GM21723 (cell line): ENCODE measurements around the gene ACOT9.
A peak's percentile ranks its signal among the peaks of the same experiment; 100 is the strongest.
"Not testable (repeated sequence)": the region's sequence is repeated elsewhere in the genome, so short reads cannot be mapped to it uniquely, and the experiment has no call there.

Source experiments
- ATAC-seq: cut with Tn5 transposase; IDR thresholded peaks from one replicate; pipeline ENCODE4 v1.9.1; 2021; ENCODE audit warnings: mild to moderate bottlenecking, moderate library complexity; ENCODE audit not compliant: unreplicated experiment

The ACOT9 gene

DNA sequence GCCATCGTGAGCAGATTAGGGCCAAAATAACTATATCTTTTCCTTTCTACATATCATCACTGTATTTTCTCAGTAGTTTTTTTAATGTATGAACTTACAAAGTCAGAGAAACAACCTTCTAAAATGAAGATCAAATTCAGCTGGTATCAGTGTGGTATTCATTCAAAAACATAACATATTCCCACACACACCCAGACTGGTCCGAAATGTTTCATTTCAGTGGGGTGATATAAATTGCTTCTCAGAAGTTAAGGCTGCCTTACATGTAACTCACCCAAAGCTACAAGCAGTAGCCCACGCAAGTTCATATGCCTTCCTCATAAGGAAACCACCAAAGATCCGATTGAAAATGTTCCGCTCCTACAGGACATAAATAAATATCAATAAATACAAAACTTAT, 37.8 kb downstream of the ACOT9 start:
- no peak for ATAC-seq

DNA sequence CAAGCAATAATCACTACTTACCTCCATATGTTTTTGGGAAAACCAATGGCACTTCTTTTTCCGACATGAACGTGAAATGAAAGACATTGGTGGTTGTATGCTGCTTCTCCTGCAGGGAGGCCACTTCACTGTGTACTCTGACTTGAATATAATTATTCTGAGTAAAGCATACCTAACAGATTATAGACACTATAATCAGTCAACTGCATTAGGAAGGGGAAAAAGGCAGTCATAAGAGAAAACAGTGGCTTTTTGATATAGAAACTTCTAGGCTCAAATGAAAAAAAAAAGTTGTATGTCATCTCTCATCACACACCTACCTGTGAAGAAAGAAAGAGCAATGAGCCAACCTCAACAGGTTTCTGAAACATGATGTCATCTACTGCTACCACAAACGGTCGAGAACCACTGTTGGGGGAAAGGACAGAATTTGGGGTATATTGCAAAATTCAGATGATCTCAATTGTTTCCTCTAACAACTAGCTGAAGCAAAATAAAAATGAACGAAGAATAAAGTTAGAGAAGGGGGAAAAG, 38.3 kb downstream of the ACOT9 start:
- no peak for ATAC-seq

DNA sequence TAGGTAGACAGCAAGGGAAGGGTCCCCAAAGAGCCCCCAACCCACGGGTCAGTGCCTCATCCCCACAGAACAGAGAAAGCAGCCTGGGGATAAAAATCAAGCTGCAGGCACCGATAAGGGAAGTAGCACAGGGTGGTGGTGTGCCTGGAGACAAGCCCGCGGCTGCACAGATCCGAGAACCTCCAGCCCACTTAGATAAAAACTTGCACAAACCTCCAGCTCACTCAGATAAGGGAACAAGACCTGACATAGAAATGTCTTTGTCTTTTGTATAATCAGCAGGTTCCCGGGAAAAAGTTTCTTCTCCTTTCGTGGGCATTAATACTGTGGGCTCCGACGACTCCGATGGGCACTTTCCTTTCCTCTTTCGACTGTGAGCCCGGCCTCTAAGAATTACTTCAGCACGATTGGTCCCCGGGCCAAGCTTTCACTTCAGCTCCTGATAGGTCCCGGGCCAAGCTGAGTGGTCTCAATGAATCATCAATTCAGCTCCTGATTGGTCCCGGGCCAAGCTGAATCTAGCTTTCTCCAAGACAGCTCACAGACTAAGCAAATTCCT, 43.4 kb downstream of the ACOT9 start:
- no peak for ATAC-seq

DNA sequence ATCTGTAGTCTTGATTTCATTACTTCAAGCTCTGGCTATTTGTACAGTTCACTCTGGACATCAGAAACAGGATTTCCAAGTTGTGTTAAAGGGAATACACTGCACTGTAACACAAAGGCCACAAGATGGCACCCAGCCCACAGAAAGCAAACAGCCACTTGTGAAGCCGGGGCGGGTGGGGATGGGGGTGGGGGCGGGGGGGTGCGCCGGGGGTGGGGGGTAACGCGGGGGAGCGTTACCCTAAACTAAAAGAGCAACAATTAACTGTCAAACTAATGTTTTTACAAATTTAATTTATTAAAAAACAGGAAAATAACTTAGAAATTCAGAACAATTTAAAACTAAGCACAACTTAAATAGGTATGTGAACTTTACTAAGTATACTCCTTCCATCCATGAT, 48.5 kb downstream of the ACOT9 start:
- ATAC-seq: peak; percentile 85

DNA sequence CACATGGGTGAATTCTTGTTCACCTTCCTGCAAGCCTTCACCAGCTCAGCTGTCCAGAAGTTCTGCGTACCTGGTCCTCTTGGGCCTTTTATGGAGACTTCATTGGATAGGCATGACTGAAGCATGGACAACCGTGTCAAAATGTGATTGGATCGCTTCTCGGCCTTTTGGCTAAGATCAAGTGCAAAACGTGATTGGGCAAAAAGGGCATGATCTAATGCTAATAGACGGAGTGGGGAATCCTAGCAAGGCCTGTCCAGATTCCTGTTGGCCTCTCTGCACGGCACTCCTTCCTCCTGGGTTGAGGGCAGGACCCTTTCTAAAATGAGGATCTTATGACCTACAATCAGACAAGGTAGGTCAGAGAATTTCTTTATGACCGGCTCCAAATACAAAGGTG, 50.9 kb downstream of the ACOT9 start:
- no peak for ATAC-seq

DNA sequence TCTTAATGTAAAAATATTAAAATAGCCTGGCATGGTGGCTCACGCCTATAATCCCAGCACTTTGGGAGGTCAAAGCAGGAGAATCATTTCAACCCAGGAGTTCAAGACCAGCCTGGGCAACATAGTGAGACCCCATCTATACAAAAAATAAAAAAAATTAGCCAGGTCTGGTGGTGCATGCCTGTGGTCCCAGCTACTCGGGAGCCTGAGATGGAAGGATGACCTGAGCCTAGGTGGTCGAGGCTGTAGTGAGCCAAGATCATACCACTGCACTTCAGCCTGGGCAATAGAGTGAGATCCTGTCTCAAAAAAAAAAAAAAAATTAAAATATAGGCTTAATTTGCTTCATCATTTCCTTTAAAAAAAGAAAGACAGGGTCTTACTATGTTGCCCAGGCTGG, 66.6 kb downstream of the ACOT9 start:
- ATAC-seq: not testable (repeated sequence)

DNA sequence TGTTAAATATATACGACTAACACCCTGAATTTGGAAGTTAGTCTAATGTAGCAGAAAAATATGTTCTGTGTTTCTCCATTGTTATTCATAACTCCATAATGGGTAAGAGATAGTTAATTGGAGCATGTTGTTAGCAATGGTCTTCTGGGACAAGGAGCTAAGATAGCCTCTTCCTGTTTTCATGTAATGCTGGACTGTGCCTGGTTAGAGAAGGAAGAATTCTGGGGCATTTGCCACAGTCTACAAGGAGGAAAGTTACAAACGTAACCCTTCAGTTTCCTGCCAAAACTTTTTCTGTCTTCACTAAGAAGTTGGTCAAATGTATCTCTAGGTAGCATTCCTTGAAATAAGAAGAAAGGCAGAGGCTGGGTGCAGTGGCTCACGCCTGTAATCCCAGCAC, 70.0 kb downstream of the ACOT9 start:
- ATAC-seq: no peak

DNA sequence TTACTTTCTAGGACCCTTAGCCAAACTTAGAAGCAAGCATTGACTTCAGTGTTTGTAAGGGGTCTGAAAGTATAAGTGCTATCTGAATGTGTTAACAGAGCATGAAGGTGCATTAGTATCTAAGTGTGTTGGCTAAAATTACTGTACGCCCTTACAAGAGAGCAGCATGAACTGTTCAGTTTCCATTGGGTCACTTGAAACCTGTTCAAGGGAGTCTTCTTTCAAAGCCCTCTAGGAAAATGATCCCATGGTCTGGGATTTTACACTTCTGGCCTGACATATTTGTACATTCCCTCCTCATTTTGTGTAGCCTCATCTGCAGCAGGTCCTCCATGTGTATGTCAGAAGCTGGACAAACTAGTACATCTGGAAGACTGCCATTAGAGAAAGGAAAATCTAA, 72.5 kb downstream of the ACOT9 start:
- ATAC-seq: no peak

DNA sequence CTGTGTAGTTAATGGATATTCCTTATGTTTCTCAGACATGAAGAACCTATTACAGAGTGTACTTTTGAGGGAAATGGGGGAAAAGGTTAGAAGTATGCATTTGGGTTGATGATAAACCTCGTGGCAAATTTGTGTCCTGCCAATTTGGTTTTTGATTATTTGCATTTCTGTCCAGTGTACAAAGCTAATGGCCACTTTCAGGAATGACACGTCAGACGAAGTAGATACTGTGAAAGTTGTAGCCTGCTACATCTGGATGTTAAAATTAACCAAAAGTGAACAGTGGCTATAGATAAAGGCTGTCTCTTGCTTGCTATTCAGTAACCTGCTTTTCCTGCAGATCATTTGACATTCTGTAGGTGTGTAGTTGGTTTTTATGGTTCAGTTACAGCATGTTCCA, 74.7 kb downstream of the ACOT9 start:
- no peak for ATAC-seq

DNA sequence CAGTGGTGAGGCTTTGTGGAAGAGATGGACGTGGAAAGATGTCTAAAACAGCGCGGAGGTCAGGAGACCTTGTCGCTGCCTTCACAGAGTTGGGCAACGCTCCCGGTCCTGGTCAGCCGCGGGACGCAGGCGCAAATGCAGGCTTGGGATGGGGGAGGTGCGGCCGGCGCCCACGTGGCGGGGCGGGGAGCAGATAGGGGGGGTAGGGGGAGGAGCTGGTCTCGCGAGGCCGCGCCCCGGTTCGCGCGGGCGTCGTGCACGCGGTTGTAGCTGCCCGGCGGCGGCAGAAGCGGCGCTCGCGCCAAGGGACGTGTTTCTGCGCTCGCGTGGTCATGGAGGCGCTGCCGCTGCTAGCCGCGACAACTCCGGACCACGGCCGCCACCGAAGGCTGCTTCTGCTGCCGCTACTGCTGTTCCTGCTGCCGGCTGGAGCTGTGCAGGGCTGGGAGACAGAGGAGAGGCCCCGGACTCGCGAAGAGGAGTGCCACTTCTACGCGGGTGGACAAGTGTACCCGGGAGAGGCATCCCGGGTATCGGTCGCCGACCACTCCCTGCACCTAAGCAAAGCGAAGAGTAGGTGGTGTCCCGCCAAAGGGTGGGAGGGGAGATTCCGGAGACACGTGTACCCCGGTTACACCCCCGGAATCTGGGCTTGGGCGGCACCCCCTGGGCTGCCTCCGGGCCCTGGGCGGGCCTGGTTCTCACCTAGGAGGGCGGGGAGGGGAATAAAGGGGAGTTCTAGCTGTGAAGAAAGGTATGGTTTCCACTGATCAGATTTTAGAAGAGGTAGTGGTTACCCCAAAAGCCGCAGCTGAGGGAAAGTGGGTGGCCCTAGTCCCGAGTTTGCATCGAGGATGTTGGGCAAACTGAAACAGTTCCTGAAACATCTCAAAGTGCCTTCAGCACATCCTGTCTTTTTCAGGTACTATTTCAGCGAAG, 75.6 kb downstream of the ACOT9 start, which contains the start of gene PRDX4:
Gene PRDX4, plus strand, starts transcription at position 255 of the 939 bp plus-strand sequence. Its CDS starts 78 bp downstream, at position 333.
- ATAC-seq: peak; percentile 66

DNA sequence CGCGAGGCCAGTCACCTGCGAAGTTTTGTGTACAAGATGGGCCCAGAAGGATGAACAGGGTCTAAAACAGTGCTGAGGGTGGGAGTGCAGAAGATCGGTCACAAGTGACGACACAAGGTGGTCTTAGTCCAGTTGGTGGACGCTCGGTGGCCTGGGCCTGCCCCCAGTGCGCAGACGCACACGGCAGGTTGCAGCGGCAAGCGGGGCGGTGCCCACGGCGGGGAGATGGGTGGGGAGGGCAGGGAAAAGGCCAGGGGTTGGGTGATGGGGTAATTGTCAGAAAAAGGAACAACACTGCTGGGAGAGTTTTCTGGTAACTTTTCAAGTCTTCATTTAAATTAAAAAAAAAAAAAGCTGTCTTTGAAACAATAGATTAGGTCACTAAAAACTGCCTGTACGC, 76.8 kb downstream of the ACOT9 start:
- no peak for ATAC-seq

DNA sequence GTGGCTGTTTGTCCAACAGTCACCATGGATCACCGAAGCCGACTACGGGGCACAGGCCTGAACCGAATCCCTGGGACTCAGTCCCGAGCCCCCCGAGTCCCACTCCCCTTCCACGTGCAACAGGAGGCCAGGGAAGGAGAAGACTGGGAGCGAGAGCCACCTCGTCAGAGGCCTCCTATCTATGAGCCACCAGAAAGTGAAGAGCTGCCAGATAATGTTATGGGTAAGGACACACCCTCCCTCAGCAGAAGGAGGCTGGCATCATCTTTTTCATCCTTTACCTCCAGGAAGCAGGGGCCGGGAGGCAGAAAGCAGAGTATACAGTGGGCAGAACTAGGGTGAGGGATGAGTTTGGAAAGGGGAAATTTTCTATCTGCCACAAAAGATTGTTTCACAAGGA, 78.6 kb downstream of the ACOT9 start:
- no peak for ATAC-seq

DNA sequence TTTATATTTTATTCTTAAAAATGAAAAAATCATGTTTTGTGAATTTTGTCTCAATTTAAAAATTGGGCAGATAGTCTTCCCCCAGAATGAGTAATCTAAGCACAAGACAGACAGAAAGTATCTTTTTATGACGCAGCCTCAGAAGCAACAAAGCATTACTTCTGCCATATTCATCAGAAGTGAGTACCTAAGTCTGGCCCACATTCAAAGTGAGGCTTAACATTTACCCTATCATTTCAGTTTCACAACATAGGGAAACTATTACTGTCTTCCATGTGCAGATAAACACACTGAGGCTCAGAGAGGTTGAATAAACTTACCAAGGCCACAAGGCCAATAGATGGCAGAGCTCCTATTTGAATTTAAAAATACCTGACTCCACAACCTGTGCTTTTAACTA, 80.2 kb downstream of the ACOT9 start:
- ATAC-seq: peak; percentile 43

DNA sequence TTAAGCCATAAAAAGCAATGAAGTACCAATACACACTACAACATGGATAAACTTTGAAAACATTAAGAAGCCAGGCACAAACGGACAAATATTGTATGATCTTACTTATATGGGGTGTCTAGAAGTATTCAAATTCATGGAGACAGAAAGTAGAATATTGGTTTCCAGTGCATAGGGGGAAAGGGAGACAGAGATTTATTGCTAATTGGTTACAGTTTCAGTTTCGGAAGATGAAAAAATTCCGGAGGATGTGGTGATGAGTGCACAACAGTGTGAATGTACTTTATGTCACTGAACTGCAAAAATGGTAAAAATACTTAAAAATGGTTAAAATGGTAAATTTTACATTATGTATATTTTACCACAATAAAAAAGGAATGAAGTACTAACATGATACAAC, 80.9 kb downstream of the ACOT9 start:
- ATAC-seq: peak; percentile 54

DNA sequence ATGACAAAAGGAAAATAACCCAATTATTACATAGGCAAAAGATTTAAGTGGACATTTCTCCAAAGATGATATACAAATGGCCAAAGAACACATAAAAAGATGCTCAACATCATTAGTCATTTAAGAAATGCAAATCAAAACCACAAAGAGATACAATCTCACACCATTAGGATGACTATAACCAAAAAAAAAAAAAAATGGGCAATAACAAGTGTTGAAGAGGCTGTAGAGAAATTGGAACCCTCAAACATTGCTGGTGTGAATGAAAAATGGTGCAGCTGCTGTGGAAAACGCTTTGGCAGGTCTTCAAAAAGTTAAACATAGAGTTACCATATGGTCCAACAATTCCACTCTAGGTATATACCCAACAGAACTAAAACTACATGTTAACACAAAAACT, 81.4 kb downstream of the ACOT9 start:
- ATAC-seq: no peak

DNA sequence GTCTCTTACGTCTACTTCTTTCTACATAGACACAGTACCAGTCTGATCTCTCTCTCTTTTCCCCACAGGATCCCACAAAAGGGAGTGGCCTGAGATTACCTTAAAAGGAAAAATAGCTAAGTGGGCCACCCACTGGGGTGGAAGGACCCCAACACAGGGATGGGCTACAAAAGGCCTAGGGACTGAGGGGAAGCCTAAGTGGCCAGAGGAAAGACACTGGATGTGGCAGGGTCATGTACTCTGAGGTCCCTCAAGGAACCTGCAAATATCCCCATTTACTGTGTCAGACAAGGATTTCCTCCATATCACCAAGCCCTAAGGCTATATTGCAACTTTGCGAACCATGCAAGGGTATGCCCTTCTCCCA, 82.3 kb downstream of the ACOT9 start:
- ATAC-seq: no peak

DNA sequence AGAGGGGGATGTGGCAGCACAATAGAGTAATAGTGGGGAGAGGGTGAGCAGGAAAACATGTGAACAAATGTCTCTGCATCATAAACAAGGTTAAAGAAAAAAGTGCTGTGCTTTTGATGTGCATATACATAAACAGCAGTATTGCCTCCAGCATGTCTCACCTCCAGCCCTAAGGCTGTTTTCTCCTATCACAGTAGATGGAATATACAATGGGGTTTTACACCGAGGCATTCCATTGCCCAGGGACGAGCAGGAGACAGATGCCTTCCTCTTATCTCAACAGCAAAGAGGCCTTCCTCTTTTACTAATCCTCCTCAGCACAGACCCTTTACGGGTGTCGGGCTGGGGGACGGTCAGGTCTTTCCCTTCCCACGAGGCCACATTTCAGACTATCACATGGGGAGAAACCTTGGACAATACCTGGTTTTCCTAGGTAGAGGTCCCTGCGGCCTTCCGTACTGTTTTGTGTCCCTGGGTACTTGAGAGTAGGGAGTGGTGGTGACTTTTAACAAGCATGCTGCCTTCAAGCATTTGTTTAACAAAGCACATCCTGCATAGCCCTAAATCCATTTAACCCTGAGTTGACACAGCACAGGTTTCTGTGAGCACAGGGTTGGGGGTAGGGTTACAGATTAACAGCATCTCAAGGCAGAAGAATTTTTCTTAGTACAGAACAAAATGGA, 82.9 kb downstream of the ACOT9 start:
- ATAC-seq: not testable (repeated sequence)

DNA sequence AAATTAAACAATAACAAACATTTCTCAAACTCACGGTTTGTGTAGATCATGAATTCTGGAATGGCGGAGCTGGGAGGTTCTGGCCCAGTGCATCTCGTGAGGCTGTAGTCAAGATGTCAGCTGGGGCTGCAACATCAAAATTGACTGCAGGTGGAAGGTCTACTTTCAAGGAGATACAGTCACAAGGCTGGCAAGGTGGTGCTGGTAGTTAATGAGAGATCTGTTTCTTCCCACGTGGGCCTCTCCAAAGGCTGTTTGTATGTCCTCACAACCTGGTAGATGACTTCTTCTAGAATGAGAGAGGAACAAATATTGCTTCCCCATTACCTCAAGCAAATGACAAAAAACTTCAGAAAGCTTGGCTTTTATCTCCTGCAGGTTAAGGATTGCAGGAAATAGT, 83.7 kb downstream of the ACOT9 start:
- no peak for ATAC-seq

DNA sequence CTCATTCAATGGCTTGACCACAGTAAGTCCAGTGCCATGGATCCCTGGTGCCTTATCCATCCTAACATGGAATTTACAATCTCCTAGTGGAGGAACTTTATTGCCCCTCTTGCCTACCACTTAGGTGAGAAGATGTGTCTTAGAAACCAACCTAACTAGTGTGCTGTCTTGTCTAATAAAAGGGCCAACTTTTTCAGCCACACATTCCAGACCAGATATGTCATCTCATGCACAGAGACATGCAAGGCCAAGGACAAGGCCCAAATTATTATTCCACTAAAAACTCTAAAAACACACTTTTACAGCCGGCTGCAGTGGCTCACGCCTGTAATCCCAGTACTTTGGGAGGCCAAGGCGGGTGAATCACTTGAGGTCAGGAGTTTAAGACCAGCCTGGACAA, 86.4 kb downstream of the ACOT9 start:
- no peak for ATAC-seq

DNA sequence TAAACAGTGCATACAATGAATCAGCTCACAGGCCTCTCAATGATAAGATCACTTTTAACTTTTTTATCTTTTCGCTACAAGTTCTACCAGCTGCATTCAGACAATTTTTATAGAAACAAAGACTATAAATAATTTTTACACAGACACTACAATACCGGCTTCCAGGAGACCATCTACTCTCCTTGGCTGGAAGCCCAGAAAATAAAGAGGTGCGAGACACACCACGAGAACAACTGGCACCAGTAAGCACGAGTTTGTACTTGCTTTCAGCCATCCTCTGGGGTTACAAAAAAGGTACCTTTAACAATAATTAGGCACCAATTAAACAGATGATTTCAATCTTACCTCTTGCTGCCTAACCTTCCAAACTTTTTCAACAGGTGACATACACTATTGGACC, 87.0 kb downstream of the ACOT9 start:
- ATAC-seq: no peak
